ENCODE data around the gene ZFR2. TPM values are rescaled to one million over a fixed set of nuclear protein-coding genes. Genes with fewer than 3 reads are reported as not detected.

Gene ZFR2
- total RNA-seq = not detected in 2 replicates

- no peak for TF ChIP-seq CTCF (conservative IDR thresholded peaks at IDR 0.05; ENCODE audit: low read depth, low read length)
- no peak within 1 kb of the TSS for H3K4me3 ChIP-seq (ENCODE audit: low read depth, low read length)
- DNase-seq (ENCODE audit: low read depth) = no peak
Observed at GRCh38 chr19:3868770-3869456, at the start of gene ZFR2. ZFR2 (minus strand) TSS chr19:3869038; CDS start chr19:3869017, 21 bp downstream.

- TF ChIP-seq CTCF (conservative IDR thresholded peaks at IDR 0.05; ENCODE audit: low read depth, low read length) = no peak
- no peak for DNase-seq (ENCODE audit: low read depth)
- no peak overlapping the region for H3K4me3 ChIP-seq (ENCODE audit: low read depth, low read length)
Observed at GRCh38 chr19:3916033-3916432, 47.2 kb upstream of the ZFR2 start.

- no peak overlapping the region for H3K4me3 ChIP-seq (ENCODE audit: low read depth, low read length)
- DNase-seq (ENCODE audit: low read depth) = no peak
- TF ChIP-seq CTCF (conservative IDR thresholded peaks at IDR 0.05; ENCODE audit: low read depth, low read length) = no peak
Observed at GRCh38 chr19:3914199-3914598, 45.4 kb upstream of the ZFR2 start.

GRCh38 chr19:3910105-3910504 is 41.3 kb upstream of the ZFR2 start:
- DNase-seq (ENCODE audit: low read depth) = no peak
- no peak for TF ChIP-seq CTCF (conservative IDR thresholded peaks at IDR 0.05; ENCODE audit: low read depth, low read length)
- no peak overlapping the region for H3K4me3 ChIP-seq (ENCODE audit: low read depth, low read length)

GRCh38 chr19:3908266-3909054 is 39.6 kb upstream of the ZFR2 start:
- H3K4me3 ChIP-seq (ENCODE audit: low read depth, low read length) = no peak overlapping the region
- no peak for DNase-seq (ENCODE audit: low read depth)
- TF ChIP-seq CTCF (conservative IDR thresholded peaks at IDR 0.05; ENCODE audit: low read depth, low read length) = no peak

- H3K4me3 ChIP-seq (ENCODE audit: low read depth, low read length) = no peak overlapping the region
- no peak for TF ChIP-seq CTCF (conservative IDR thresholded peaks at IDR 0.05; ENCODE audit: low read depth, low read length)
- DNase-seq (ENCODE audit: low read depth) = no peak
Observed at GRCh38 chr19:3907626-3908265, 38.9 kb upstream of the ZFR2 start.
